HL-60 (cell line): ENCODE measurements around the gene PPP1R3E.
"Not testable (repeated sequence)": the region's sequence is repeated elsewhere in the genome, so short reads cannot be mapped to it uniquely, and the experiment has no call there.

ENCODE experiments used
- DNase-seq, 2 experiments: peaks; one replicate each; pipeline ENCODE4 v3.0.0-alpha.2; 2010 to 2020; ENCODE audit warnings: low read depth in 1 of 2, low spot score in 1 of 2
- H3K27ac ChIP-seq: fragments of 250-450 bp; sonication (Bioruptor Pico); replicated peaks from 2 replicates; pipeline ENCODE4 v1.5.1; 2020; ENCODE audit warnings: mild to moderate bottlenecking, moderate library complexity
- H3K27me3 ChIP-seq: fragments of 250-450 bp; sonication (Bioruptor Pico); 2 replicates; pipeline ENCODE4 v1.5.1; 2021; ENCODE audit warnings: mild to moderate bottlenecking, moderate library complexity; ENCODE audit not compliant: insufficient read depth, poor library complexity, severe bottlenecking
- H3K4me3 ChIP-seq: replicated peaks from 2 replicates; pipeline ENCODE4 v1.5.1; 2011; ENCODE audit warnings: mild to moderate bottlenecking, control low read depth, low read length; ENCODE audit not compliant: insufficient read depth
- CTCF ChIP-seq: IDR thresholded peaks from one replicate; pipeline ENCODE4 v1.5.1; 2011; ENCODE audit warnings: low read length, control low read depth, inconsistent platforms; ENCODE audit not compliant: insufficient read depth
- GABPA ChIP-seq: IDR thresholded peaks from 2 replicates; pipeline ENCODE4 v1.6.1; 2012; ENCODE audit warnings: low read depth
- POLR2AphosphoS5 ChIP-seq: IDR thresholded peaks from 2 replicates; pipeline ENCODE4 v1.6.1; 2012; ENCODE audit warnings: low read depth
- SPI1 ChIP-seq: IDR thresholded peaks from 2 replicates; pipeline ENCODE4 v1.6.1; 2012; ENCODE audit warnings: low read depth, mild to moderate bottlenecking, borderline replicate concordance
- TF ChIP-seq, protein P1 (sequence below): IDR thresholded peaks from 2 replicates; pipeline ENCODE4 v1.6.1; 2012; ENCODE audit warnings: low read depth; ENCODE audit not compliant: insufficient replicate concordance

The PPP1R3E gene

DNA sequence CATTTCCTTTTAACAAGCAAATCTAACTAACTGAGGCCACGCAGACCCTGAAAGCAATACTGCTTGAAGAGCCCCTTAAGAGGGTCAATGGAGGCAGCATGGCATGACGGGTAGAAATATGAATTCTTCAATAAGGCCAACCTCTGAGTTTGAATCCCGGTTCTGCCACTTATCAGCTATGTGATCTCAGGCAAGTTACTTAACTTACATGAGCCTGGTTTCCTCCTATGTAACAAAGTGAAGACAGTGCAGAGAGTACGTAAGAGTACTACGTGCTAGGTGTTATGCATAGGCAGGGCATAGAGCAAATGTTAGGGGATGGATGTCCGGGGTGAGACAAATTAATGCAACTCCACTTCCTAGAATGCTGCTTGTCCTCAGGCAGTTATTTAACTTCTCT lies 21.4 kb downstream of the PPP1R3E start:
- Histone ChIP-seq H3K27me3 (no peaks in the 10 kb centered on the region), H3K4me3 (no peak overlapping the region), H3K27ac (no peak overlapping the region)
- no peak for DNase-seq
- TF ChIP-seq, protein P1, sequence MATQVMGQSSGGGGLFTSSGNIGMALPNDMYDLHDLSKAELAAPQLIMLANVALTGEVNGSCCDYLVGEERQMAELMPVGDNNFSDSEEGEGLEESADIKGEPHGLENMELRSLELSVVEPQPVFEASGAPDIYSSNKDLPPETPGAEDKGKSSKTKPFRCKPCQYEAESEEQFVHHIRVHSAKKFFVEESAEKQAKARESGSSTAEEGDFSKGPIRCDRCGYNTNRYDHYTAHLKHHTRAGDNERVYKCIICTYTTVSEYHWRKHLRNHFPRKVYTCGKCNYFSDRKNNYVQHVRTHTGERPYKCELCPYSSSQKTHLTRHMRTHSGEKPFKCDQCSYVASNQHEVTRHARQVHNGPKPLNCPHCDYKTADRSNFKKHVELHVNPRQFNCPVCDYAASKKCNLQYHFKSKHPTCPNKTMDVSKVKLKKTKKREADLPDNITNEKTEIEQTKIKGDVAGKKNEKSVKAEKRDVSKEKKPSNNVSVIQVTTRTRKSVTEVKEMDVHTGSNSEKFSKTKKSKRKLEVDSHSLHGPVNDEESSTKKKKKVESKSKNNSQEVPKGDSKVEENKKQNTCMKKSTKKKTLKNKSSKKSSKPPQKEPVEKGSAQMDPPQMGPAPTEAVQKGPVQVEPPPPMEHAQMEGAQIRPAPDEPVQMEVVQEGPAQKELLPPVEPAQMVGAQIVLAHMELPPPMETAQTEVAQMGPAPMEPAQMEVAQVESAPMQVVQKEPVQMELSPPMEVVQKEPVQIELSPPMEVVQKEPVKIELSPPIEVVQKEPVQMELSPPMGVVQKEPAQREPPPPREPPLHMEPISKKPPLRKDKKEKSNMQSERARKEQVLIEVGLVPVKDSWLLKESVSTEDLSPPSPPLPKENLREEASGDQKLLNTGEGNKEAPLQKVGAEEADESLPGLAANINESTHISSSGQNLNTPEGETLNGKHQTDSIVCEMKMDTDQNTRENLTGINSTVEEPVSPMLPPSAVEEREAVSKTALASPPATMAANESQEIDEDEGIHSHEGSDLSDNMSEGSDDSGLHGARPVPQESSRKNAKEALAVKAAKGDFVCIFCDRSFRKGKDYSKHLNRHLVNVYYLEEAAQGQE: no peak
- TF ChIP-seq GABPA: no peak
- no peak for TF ChIP-seq CTCF

DNA sequence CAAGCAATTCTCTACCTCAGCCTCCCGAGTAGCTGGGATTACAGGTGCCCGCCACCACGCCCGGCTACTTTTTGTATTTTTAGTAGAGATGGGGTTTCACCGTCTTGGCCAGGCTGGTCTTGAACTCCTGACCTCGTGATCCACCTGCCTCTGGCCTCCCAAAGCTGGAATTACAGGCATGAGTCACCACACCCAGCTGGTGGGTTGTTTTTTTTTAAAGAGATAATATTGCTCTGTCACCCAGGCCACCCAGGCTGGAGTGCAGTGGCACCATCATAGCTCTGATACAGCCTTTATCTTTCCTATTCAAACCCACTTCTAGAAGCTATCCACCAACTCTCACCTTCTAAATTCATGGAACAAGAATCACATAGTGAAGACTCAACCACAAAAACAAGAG lies 24.7 kb downstream of the PPP1R3E start:
- not testable (repeated sequence) for H3K27me3 ChIP-seq, H3K4me3 ChIP-seq, DNase-seq, H3K27ac ChIP-seq

- Histone ChIP-seq H3K27me3 (no peaks in the 10 kb centered on the region), H3K27ac (no peak overlapping the region), H3K4me3 (no peak overlapping the region)
- no peak for DNase-seq
- no peak for TF ChIP-seq GABPA
- no peak for TF ChIP-seq SPI1
- no peak for TF ChIP-seq POLR2AphosphoS5
- TF ChIP-seq, protein P1: no peak
- no peak for TF ChIP-seq CTCF
Observed at GRCh38 chr14:23277189-23277588, 25.5 kb downstream of the PPP1R3E start.

- TF ChIP-seq SPI1 (no peak), POLR2AphosphoS5 (no peak), GABPA (no peak), CTCF (no peak)
- TF ChIP-seq, protein P1: no peak
- Histone ChIP-seq H3K4me3 (no peak overlapping the region), H3K27ac (no peak overlapping the region), H3K27me3 (no peaks in the 10 kb centered on the region)
- DNase-seq: no peak
Observed at GRCh38 chr14:23275412-23275811, 27.2 kb downstream of the PPP1R3E start.
